WTC11 (cell line): ENCODE measurements around the gene MITF.

ENCODE experiments used
- CREB1 ChIP-seq: sonication (generic); formaldehyde crosslinking; IDR thresholded peaks from 2 replicates; pipeline ENCODE4 v1.8.0; 2023; ENCODE audit warnings: mild to moderate bottlenecking, missing genetic modification reagents
- FOXJ3 ChIP-seq: sonication (generic); formaldehyde crosslinking; IDR thresholded peaks from 2 replicates; pipeline ENCODE4 v1.9.0; 2021; ENCODE audit warnings: missing genetic modification reagents, mild to moderate bottlenecking, borderline replicate concordance
- PRRX2 ChIP-seq: fragments of 250-450 bp; sonication (Bioruptor Pico); IDR thresholded peaks from 2 replicates; pipeline ENCODE4 v1.8.0; 2021; ENCODE audit warnings: mild to moderate bottlenecking
- TEAD1 ChIP-seq: sonication (generic); formaldehyde crosslinking; IDR thresholded peaks from 2 replicates; pipeline ENCODE4 v1.8.0; 2022; ENCODE audit warnings: mild to moderate bottlenecking, missing genetic modification reagents
- ZBTB21 ChIP-seq: sonication (generic); formaldehyde crosslinking; IDR thresholded peaks from 2 replicates; pipeline ENCODE4 v1.8.1; 2023; ENCODE audit warnings: mild to moderate bottlenecking, missing genetic modification reagents, borderline replicate concordance
- ZNF138 ChIP-seq: sonication (generic); formaldehyde crosslinking; conservative IDR thresholded peaks from 2 replicates; pipeline ENCODE4 v1.8.1; 2022; ENCODE audit warnings: mild to moderate bottlenecking, moderate library complexity, missing genetic modification reagents
- ZNF263 ChIP-seq: sonication (generic); formaldehyde crosslinking; IDR thresholded peaks from 2 replicates; pipeline ENCODE4 v1.8.1; 2022; ENCODE audit warnings: low read depth, mild to moderate bottlenecking, moderate library complexity, missing genetic modification reagents
- TF ChIP-seq, protein P1 (sequence below): fragments of 200-600 bp; IDR thresholded peaks from 2 replicates; pipeline ENCODE4 v1.8.0; 2022; ENCODE audit warnings: antibody characterized with exemption
- TF ChIP-seq, protein P2 (sequence below): sonication (generic); formaldehyde crosslinking; IDR thresholded peaks from 2 replicates; pipeline ENCODE4 v1.8.0; 2023; ENCODE audit warnings: missing genetic modification reagents
- TF ChIP-seq, protein P3 (sequence below): sonication (generic); formaldehyde crosslinking; IDR thresholded peaks from 2 replicates; pipeline ENCODE4 v1.8.1; 2022; ENCODE audit warnings: low read depth, mild to moderate bottlenecking, moderate library complexity, missing genetic modification reagents, borderline replicate concordance
- TF ChIP-seq, protein P4 (sequence below): sonication (generic); formaldehyde crosslinking; IDR thresholded peaks from 2 replicates; pipeline ENCODE4 v1.8.1; 2023; ENCODE audit warnings: mild to moderate bottlenecking, moderate library complexity, missing genetic modification reagents
- TF ChIP-seq, protein P5 (sequence below): sonication (generic); formaldehyde crosslinking; IDR thresholded peaks from 2 replicates; pipeline ENCODE4 v1.8.1; 2023; ENCODE audit warnings: mild to moderate bottlenecking, missing genetic modification reagents, borderline replicate concordance
- TF ChIP-seq, protein P6 (sequence below): sonication (generic); formaldehyde crosslinking; IDR thresholded peaks from 2 replicates; pipeline ENCODE4 v1.8.0; 2022; ENCODE audit warnings: mild to moderate bottlenecking, missing genetic modification reagents

DNA sequence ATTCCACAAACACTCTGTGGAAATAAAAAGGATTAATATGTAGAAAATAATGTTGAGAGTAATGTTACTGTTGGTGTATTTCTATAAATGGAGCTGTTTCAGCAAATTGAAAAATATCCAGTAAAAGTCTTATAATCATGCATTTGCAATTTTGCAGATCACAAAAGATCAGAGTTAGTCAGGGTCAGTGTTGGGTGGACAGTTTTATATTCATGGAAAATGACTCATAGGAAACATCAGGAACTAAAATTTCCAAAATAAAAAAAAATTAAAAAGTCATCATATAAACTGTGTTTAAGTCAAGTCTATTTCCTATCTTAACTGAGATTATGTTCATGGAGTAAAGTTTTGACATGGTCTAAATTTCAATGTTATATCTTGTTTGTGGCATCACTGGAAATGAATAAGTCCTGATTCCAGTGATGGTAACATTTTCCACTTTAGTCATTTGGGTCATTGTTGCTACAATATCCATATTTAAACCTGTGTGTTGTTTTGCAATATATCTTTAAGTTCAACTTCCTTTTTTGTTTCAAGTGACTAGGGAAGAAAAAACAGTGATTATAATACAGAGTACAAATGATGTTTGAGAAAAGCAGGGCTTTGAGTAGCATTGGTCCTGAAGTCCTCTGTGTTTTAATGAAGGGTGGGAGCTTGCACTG lies 37.8 kb downstream of the MITF start:
- TF ChIP-seq, protein P1, sequence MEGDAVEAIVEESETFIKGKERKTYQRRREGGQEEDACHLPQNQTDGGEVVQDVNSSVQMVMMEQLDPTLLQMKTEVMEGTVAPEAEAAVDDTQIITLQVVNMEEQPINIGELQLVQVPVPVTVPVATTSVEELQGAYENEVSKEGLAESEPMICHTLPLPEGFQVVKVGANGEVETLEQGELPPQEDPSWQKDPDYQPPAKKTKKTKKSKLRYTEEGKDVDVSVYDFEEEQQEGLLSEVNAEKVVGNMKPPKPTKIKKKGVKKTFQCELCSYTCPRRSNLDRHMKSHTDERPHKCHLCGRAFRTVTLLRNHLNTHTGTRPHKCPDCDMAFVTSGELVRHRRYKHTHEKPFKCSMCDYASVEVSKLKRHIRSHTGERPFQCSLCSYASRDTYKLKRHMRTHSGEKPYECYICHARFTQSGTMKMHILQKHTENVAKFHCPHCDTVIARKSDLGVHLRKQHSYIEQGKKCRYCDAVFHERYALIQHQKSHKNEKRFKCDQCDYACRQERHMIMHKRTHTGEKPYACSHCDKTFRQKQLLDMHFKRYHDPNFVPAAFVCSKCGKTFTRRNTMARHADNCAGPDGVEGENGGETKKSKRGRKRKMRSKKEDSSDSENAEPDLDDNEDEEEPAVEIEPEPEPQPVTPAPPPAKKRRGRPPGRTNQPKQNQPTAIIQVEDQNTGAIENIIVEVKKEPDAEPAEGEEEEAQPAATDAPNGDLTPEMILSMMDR = no peak
- TF ChIP-seq ZNF138 (CRISPR knock-in tag) (no peak), ZBTB21 (CRISPR knock-in tag) (no peak), PRRX2 (no peak), TEAD1 (no peak), FOXJ3 (CRISPR knock-in tag) (no peak), CREB1 (CRISPR knock-in tag) (no peak), ZNF263 (CRISPR knock-in tag) (no peak)
- TF ChIP-seq, protein P2, sequence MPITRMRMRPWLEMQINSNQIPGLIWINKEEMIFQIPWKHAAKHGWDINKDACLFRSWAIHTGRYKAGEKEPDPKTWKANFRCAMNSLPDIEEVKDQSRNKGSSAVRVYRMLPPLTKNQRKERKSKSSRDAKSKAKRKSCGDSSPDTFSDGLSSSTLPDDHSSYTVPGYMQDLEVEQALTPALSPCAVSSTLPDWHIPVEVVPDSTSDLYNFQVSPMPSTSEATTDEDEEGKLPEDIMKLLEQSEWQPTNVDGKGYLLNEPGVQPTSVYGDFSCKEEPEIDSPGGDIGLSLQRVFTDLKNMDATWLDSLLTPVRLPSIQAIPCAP = no peak
- TF ChIP-seq, protein P3, sequence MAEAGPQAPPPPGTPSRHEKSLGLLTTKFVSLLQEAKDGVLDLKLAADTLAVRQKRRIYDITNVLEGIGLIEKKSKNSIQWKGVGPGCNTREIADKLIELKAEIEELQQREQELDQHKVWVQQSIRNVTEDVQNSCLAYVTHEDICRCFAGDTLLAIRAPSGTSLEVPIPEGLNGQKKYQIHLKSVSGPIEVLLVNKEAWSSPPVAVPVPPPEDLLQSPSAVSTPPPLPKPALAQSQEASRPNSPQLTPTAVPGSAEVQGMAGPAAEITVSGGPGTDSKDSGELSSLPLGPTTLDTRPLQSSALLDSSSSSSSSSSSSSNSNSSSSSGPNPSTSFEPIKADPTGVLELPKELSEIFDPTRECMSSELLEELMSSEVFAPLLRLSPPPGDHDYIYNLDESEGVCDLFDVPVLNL (CRISPR knock-in tag) = no peak
- TF ChIP-seq, protein P4, sequence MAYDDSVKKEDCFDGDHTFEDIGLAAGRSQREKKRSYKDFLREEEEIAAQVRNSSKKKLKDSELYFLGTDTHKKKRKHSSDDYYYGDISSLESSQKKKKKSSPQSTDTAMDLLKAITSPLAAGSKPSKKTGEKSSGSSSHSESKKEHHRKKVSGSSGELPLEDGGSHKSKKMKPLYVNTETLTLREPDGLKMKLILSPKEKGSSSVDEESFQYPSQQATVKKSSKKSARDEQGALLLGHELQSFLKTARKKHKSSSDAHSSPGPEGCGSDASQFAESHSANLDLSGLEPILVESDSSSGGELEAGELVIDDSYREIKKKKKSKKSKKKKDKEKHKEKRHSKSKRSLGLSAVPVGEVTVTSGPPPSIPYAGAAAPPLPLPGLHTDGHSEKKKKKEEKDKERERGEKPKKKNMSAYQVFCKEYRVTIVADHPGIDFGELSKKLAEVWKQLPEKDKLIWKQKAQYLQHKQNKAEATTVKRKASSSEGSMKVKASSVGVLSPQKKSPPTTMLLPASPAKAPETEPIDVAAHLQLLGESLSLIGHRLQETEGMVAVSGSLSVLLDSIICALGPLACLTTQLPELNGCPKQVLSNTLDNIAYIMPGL = no peak
- TF ChIP-seq, protein P5, sequence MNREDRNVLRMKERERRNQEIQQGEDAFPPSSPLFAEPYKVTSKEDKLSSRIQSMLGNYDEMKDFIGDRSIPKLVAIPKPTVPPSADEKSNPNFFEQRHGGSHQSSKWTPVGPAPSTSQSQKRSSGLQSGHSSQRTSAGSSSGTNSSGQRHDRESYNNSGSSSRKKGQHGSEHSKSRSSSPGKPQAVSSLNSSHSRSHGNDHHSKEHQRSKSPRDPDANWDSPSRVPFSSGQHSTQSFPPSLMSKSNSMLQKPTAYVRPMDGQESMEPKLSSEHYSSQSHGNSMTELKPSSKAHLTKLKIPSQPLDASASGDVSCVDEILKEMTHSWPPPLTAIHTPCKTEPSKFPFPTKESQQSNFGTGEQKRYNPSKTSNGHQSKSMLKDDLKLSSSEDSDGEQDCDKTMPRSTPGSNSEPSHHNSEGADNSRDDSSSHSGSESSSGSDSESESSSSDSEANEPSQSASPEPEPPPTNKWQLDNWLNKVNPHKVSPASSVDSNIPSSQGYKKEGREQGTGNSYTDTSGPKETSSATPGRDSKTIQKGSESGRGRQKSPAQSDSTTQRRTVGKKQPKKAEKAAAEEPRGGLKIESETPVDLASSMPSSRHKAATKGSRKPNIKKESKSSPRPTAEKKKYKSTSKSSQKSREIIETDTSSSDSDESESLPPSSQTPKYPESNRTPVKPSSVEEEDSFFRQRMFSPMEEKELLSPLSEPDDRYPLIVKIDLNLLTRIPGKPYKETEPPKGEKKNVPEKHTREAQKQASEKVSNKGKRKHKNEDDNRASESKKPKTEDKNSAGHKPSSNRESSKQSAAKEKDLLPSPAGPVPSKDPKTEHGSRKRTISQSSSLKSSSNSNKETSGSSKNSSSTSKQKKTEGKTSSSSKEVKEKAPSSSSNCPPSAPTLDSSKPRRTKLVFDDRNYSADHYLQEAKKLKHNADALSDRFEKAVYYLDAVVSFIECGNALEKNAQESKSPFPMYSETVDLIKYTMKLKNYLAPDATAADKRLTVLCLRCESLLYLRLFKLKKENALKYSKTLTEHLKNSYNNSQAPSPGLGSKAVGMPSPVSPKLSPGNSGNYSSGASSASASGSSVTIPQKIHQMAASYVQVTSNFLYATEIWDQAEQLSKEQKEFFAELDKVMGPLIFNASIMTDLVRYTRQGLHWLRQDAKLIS = no peak
- TF ChIP-seq, protein P6, sequence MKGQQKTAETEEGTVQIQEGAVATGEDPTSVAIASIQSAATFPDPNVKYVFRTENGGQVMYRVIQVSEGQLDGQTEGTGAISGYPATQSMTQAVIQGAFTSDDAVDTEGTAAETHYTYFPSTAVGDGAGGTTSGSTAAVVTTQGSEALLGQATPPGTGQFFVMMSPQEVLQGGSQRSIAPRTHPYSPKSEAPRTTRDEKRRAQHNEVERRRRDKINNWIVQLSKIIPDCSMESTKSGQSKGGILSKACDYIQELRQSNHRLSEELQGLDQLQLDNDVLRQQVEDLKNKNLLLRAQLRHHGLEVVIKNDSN (CRISPR knock-in tag) = no peak
